Stomach (tissue), 9 donors: ENCODE measurements around the gene SDK2. TPM values are rescaled to one million over a fixed set of nuclear protein-coding genes. Genes with fewer than 3 reads are reported as not detected.

Experiments
- DNase-seq, 2 donors: peaks; one replicate each; pipeline versions ENCODE4 v3.0.0 to v3.0.0-alpha.2; 2013 to 2019
- H3K27ac ChIP-seq, 5 donors: fragments of 200-600 bp in 4 of 5; sonication (generic) in 4 of 5; one replicate each; pipeline ENCODE4 v1.5.1; 2013 to 2019; ENCODE audit warnings: mild to moderate bottlenecking in 1 of 5, moderate library complexity in 1 of 5
- H3K27me3 ChIP-seq, 3 donors: fragments of 200-600 bp; sonication (generic); one replicate each; pipeline ENCODE4 v1.5.1; 2017 to 2019; ENCODE audit warnings: mixed run types in 1 of 3
- H3K36me3 ChIP-seq, 4 donors: fragments of 200-600 bp; sonication (generic); 1 replicate in 3 of 4; 2 replicates in 1 of 4; pipeline ENCODE4 v1.5.1; 2016 to 2019
- H3K4me1 ChIP-seq, 4 donors: fragments of 200-600 bp; sonication (generic); one replicate each; pipeline ENCODE4 v1.5.1; 2016 to 2019
- H3K4me3 ChIP-seq, 4 donors: fragments of 200-600 bp; sonication (generic) in 3 of 4; one replicate each; pipeline ENCODE4 v1.5.1; 2016 to 2019; ENCODE audit warnings: mild to moderate bottlenecking in 1 of 4
- H3K9me3 ChIP-seq, 4 donors: fragments of 200-600 bp; sonication (generic); one replicate each; pipeline ENCODE4 v1.5.1; 2016 to 2019
- CTCF ChIP-seq, 7 experiments: fragments of 450-650 bp in 4 of 7; fragments of 200-600 bp in 3 of 7; sonication (generic) in 3 of 7; IDR thresholded peaks; one replicate each; pipeline ENCODE4 v1.5.1; 2016 to 2019; ENCODE audit warnings: antibody characterized with exemption in 7 of 7, control low read depth in 2 of 7, mild to moderate bottlenecking in 1 of 7
- EP300 ChIP-seq: sonication (generic); formaldehyde crosslinking; IDR thresholded peaks from one replicate; pipeline ENCODE4 v1.6.1; 2017; ENCODE audit warnings: antibody characterized with exemption
- POLR2A ChIP-seq, 4 donors: fragments of 450-650 bp; IDR thresholded peaks; one replicate each; pipeline ENCODE4 v1.6.1; 2016; ENCODE audit warnings: antibody characterized with exemption in 4 of 4, control low read depth in 2 of 4, mild to moderate bottlenecking in 1 of 4, moderate library complexity in 1 of 4
- POLR2AphosphoS5 ChIP-seq, 3 donors: sonication (generic); formaldehyde crosslinking; IDR thresholded peaks; one replicate each; pipeline ENCODE4 v1.6.1; 2016; ENCODE audit warnings: antibody characterized with exemption in 3 of 3
- WGBS, 5 donors: extraction: QIAGEN DNeasy Blood & Tissue Kit in 3 of 5; methylation state at CpG; one replicate each; pipeline versions ENCODE4 v1.1.5 to v1.1.7; 2013 to 2018; 5-methylcytosine and 5-hydroxymethylcytosine counted together
- intact Hi-C: fragments of 100-400 bp; cut with DNase I; formaldehyde crosslinking; loops from one replicate; pipeline ENCODE4 v1.15.1; 2023; ENCODE audit warnings: low total_unique reads
- polyA plus RNA-seq, 3 donors: library from polyadenylated mRNA; stranded (reverse); fragments of 200-250 nt; gene quantifications; one replicate each; pipeline ENCODE4 v1.2.3, GENCODE V29; 2013
- total RNA-seq, 5 donors: library from RNA; depleted of rRNA; stranded (reverse); fragments of >200 nt; gene quantifications; one replicate each; pipeline versions ENCODE4 v1.1.0 to v1.2.3, GENCODE V29; 2014 to 2016
- donor health status: healthy with polysubstance abuse.
- donor health status: Bipolar disorder and iron deficiency.
- donor health status: healthy.

Gene SDK2
- total and polyA plus RNA-seq, 8 donors = under 0.01 to 9.6 (median 0.44) TPM; not detected in 1

- Histone ChIP-seq H3K9me3 (no peaks in the 10 kb centered on the region), H3K36me3 (no peaks in the 10 kb centered on the region), H3K4me1 (no peaks in the 10 kb centered on the region), H3K27ac (no peak overlapping the region), H3K27me3 (peaks cover 0 to 74% (median 5%) of the 10 kb centered on the region in 3 donors), H3K4me3 (no peak overlapping the region)
- intact Hi-C loops = no loop called here
- TF ChIP-seq POLR2A (IDR thresholded peaks at IDR 0.05) = no peak
- no peak for TF ChIP-seq POLR2AphosphoS5 (IDR thresholded peaks at IDR 0.05)
- no peak for TF ChIP-seq CTCF (IDR thresholded peaks at IDR 0.05)
- no peak for TF ChIP-seq EP300
- no peak for DNase-seq
- WGBS, 5 donors = 75 to 86% (median 80%) methylated on average over 5 of the region's 5 CpGs
These were observed 149.3 kb downstream of the SDK2 start for GRCh38 chr17:73494950-73495349.

- 57 to 67% (median 62%) methylated on average over 17 to 24 of the region's 24 CpGs for WGBS, 5 donors
- intact Hi-C loops = no loop called here
These were observed 150.0 kb downstream of the SDK2 start for GRCh38 chr17:73493956-73494926.

GRCh38 chr17:73492821-73493814 lies 151.1 kb downstream of the SDK2 start:
- 36 to 45% (median 41%) methylated on average over 22 of the region's 22 CpGs for WGBS, 5 donors

More at GRCh38 chr17:73493956-73494926, 150.0 kb downstream of the SDK2 start:
- Histone ChIP-seq H3K27ac (no peak overlapping the region), H3K36me3 (no peaks in the 10 kb centered on the region), H3K9me3 (no peaks in the 10 kb centered on the region), H3K4me3 (no peak overlapping the region), H3K4me1 (no peaks in the 10 kb centered on the region), H3K27me3 (peaks cover 0 to 72% (median 5%) of the 10 kb centered on the region in 3 donors)
- no peak for DNase-seq
- no peak for TF ChIP-seq POLR2A (IDR thresholded peaks at IDR 0.05)
- no peak for TF ChIP-seq EP300
- TF ChIP-seq POLR2AphosphoS5 (IDR thresholded peaks at IDR 0.05) = no peak
- TF ChIP-seq CTCF (IDR thresholded peaks at IDR 0.05) = no peak

More at GRCh38 chr17:73492821-73493814, 151.1 kb downstream of the SDK2 start:
- Histone ChIP-seq H3K36me3 (no peaks in the 10 kb centered on the region), H3K27me3 (peaks cover 0 to 60% (median 5%) of the 10 kb centered on the region in 3 donors), H3K27ac (no peak overlapping the region), H3K9me3 (no peaks in the 10 kb centered on the region), H3K4me1 (no peaks in the 10 kb centered on the region), H3K4me3 (no peak overlapping the region)
- intact Hi-C loops = no loop called here
- DNase-seq = peak in 1 of 2 donors; percentile 71
- no peak for TF ChIP-seq CTCF (IDR thresholded peaks at IDR 0.05)
- no peak for TF ChIP-seq POLR2AphosphoS5 (IDR thresholded peaks at IDR 0.05)
- TF ChIP-seq EP300 = no peak
- no peak for TF ChIP-seq POLR2A (IDR thresholded peaks at IDR 0.05)
